ENCODE measurements around the gene FAM222B. TPM values are rescaled to one million over a fixed set of nuclear protein-coding genes. Genes with fewer than 3 reads are reported as not detected.
"Not testable (repeated sequence)": the region's sequence is repeated elsewhere in the genome, so short reads cannot be mapped to it uniquely, and the experiment has no call there.

FAM222B gene
- total RNA-seq, 1 donor from 2014 or later: 15.6 TPM

- ChIA-PET CTCF (no interaction called here), POLR2A (no interaction called here)
- DNase-seq: no peak
- H3K9me3 Mint-ChIP-seq: no peaks in the 10 kb centered on the region
- H3K27ac Mint-ChIP-seq: no peak overlapping the region
- peaks cover 9% of the 10 kb centered on the region for H3K36me3 Mint-ChIP-seq (ENCODE audit: low read depth)
- ATAC-seq (ENCODE audit: low read depth): no peak
- peaks cover 16% of the 10 kb centered on the region for H3K4me1 Mint-ChIP-seq
- intact Hi-C loops (cut with micrococcal nuclease): no loop called here
- H3K27me3 Mint-ChIP-seq: no peaks in the 10 kb centered on the region
- no peak for TF ChIP-seq CTCF (IDR thresholded peaks at IDR 0.05)
- no peak overlapping the region for H3K4me3 Mint-ChIP-seq
Observed at GRCh38 chr17:28846231-28846630, 3.6 kb upstream of the FAM222B start.

- Mint-ChIP-seq H3K36me3 (ENCODE audit: low read depth) (peaks cover 15% of the 10 kb centered on the region), H3K27me3 (no peaks in the 10 kb centered on the region), H3K27ac (no peak overlapping the region), H3K4me1 (peaks cover 24% of the 10 kb centered on the region), H3K9me3 (no peaks in the 10 kb centered on the region), H3K4me3 (peak overlapping the region; percentile 19)
- TF ChIP-seq CTCF (IDR thresholded peaks at IDR 0.05): no peak
- ATAC-seq (ENCODE audit: low read depth) (no peak), DNase-seq (no peak)
- ChIA-PET CTCF (interaction anchor here (1.0 to 1.6 kb wide), 2 partner anchors 59 to 117 kb away, joined by 3 to 4 read pairs; partner anchors contain the start of gene DHRS13), POLR2A (interaction anchor here (0.6 to 2.5 kb wide), 6 partner anchors 51 to 96 kb away, joined by 3 to 20 read pairs (median 4); partner anchors contain the start of genes DHRS13 and FLOT2)
- intact Hi-C loops (cut with micrococcal nuclease): loop anchor here (2.0 kb wide), 3 partner anchors 31 to 105 kb away; no protein-coding TSS in a partner anchor
Observed at GRCh38 chr17:28843816-28844148, 1.2 kb upstream of the FAM222B start.

GRCh38 chr17:28841901-28842281 lies 699 bp downstream of the FAM222B start:
- ATAC-seq (ENCODE audit: low read depth) (no peak), DNase-seq (no peak)
- H3K36me3 Mint-ChIP-seq (ENCODE audit: low read depth): peaks cover 15% of the 10 kb centered on the region
- TF ChIP-seq CTCF (IDR thresholded peaks at IDR 0.05): no peak
- H3K4me1 Mint-ChIP-seq: peaks cover 24% of the 10 kb centered on the region
- POLR2A ChIA-PET: interaction anchor here (0.6 to 2.5 kb wide), 19 partner anchors 13 to 298 kb away, joined by 3 to 20 read pairs (median 8); partner anchors contain the start of genes BLTP2, DHRS13, ERAL1 and FLOT2
- H3K4me3 Mint-ChIP-seq: peak overlapping the region; percentile 96
- intact Hi-C loops (cut with micrococcal nuclease): loop anchor here (1.0 to 2.0 kb wide), 6 partner anchors 12 to 114 kb away; partner anchors contain the start of genes DHRS13 and NEK8
- no peaks in the 10 kb centered on the region for H3K27me3 Mint-ChIP-seq
- CTCF ChIA-PET: interaction anchor here (0.8 to 2.5 kb wide), 10 partner anchors 10 to 180 kb away, joined by 3 to 17 read pairs (median 4); partner anchors contain the start of genes FLOT2, SDF2, SUPT6H and TLCD1
- peak overlapping the region; percentile 91 for H3K27ac Mint-ChIP-seq
- H3K9me3 Mint-ChIP-seq: no peaks in the 10 kb centered on the region

- peaks cover 20% of the 10 kb centered on the region for H3K36me3 Mint-ChIP-seq (ENCODE audit: low read depth)
- CTCF ChIA-PET: no interaction called here
- POLR2A ChIA-PET: interaction anchor here (0.6 kb wide), 1 partner anchor 116 kb away, joined by 8 read pairs; no protein-coding TSS in a partner anchor
- H3K4me3 Mint-ChIP-seq: no peak overlapping the region
- no peak overlapping the region for H3K27ac Mint-ChIP-seq
- DNase-seq: no peak
- intact Hi-C loops (cut with micrococcal nuclease): no loop called here
- H3K27me3 Mint-ChIP-seq: no peaks in the 10 kb centered on the region
- peaks cover 28% of the 10 kb centered on the region for H3K4me1 Mint-ChIP-seq
- TF ChIP-seq CTCF (IDR thresholded peaks at IDR 0.05): no peak
- no peak for ATAC-seq (ENCODE audit: low read depth)
- H3K9me3 Mint-ChIP-seq: no peaks in the 10 kb centered on the region
Observed at GRCh38 chr17:28839221-28839620, 3.4 kb downstream of the FAM222B start.

- peaks cover 21% of the 10 kb centered on the region for H3K36me3 Mint-ChIP-seq (ENCODE audit: low read depth)
- DNase-seq; H3K9me3 Mint-ChIP-seq; POLR2A ChIA-PET; intact Hi-C loops (cut with micrococcal nuclease); H3K27me3 Mint-ChIP-seq; H3K4me3 Mint-ChIP-seq; ATAC-seq (ENCODE audit: low read depth); H3K27ac Mint-ChIP-seq; CTCF ChIA-PET: not testable (repeated sequence)
- peaks cover 17% of the 10 kb centered on the region for H3K4me1 Mint-ChIP-seq
Observed at GRCh38 chr17:28836541-28836940, 6.0 kb downstream of the FAM222B start.

GRCh38 chr17:28834420-28834819 lies 8.2 kb downstream of the FAM222B start:
- POLR2A ChIA-PET: no interaction called here
- no peak for ATAC-seq (ENCODE audit: low read depth)
- H3K27ac Mint-ChIP-seq: no peak overlapping the region
- H3K9me3 Mint-ChIP-seq: no peaks in the 10 kb centered on the region
- H3K4me3 Mint-ChIP-seq: no peak overlapping the region
- TF ChIP-seq CTCF (IDR thresholded peaks at IDR 0.05): no peak
- peaks cover 9% of the 10 kb centered on the region for H3K4me1 Mint-ChIP-seq
- no peak for DNase-seq
- H3K36me3 Mint-ChIP-seq (ENCODE audit: low read depth): peaks cover 24% of the 10 kb centered on the region
- intact Hi-C loops (cut with micrococcal nuclease): no loop called here
- H3K27me3 Mint-ChIP-seq: no peaks in the 10 kb centered on the region
- CTCF ChIA-PET: no interaction called here
